ENCODE data around the gene TSPAN9. TPM values are rescaled to one million over a fixed set of nuclear protein-coding genes. Genes with fewer than 3 reads are reported as not detected.

The TSPAN9 gene
- polyA plus RNA-seq, 3 donors from 2014 or later, result 0.44 TPM; not detected in 2

- Mint-ChIP-seq H3K4me1 (no peaks in the 10 kb centered on the region), H3K27me3 (ENCODE audit: low read depth in 3 of 3) (peaks cover 0 to 15% (median 3%) of the 10 kb centered on the region in 3 donors), H3K27ac (no peak overlapping the region), H3K9me3 (peaks cover 0 to 2% (median 0%) of the 10 kb centered on the region in 6 donors), H3K4me3 (no peak overlapping the region), H3K36me3 (no peaks in the 10 kb centered on the region)
- no peak for DNase-seq
Measured at GRCh38 chr12:3262470-3262869, 185.3 kb downstream of the TSPAN9 start.

- Mint-ChIP-seq H3K9me3 (peaks cover 0 to 2% (median 0%) of the 10 kb centered on the region in 6 donors), H3K4me1 (no peaks in the 10 kb centered on the region), H3K27me3 (ENCODE audit: low read depth in 3 of 3) (peaks cover 0 to 9% (median 3%) of the 10 kb centered on the region in 3 donors), H3K4me3 (no peak overlapping the region), H3K27ac (no peak overlapping the region), H3K36me3 (no peaks in the 10 kb centered on the region)
- DNase-seq, result no peak
Measured at GRCh38 chr12:3263282-3263681, 186.1 kb downstream of the TSPAN9 start.

- H3K9me3 Mint-ChIP-seq, result peaks cover 0 to 2% (median 0%) of the 10 kb centered on the region in 6 donors
- H3K4me3 Mint-ChIP-seq, result no peak overlapping the region
- no peaks in the 10 kb centered on the region for H3K4me1 Mint-ChIP-seq
- no peak for DNase-seq
- H3K36me3 Mint-ChIP-seq, result no peaks in the 10 kb centered on the region
- H3K27ac Mint-ChIP-seq, result no peak overlapping the region
- peaks cover 0 to 9% (median 3%) of the 10 kb centered on the region in 3 donors for H3K27me3 Mint-ChIP-seq (ENCODE audit: low read depth in 3 of 3)
Measured at GRCh38 chr12:3263939-3264922, 187.1 kb downstream of the TSPAN9 start.

- H3K9me3 Mint-ChIP-seq, result peaks cover 0 to 2% (median 0%) of the 10 kb centered on the region in 6 donors
- H3K36me3 Mint-ChIP-seq, result no peaks in the 10 kb centered on the region
- no peak overlapping the region for H3K4me3 Mint-ChIP-seq
- no peak overlapping the region for H3K27ac Mint-ChIP-seq
- H3K27me3 Mint-ChIP-seq (ENCODE audit: low read depth in 3 of 3), result peaks cover 0 to 3% (median 2%) of the 10 kb centered on the region in 3 donors
- H3K4me1 Mint-ChIP-seq, result no peaks in the 10 kb centered on the region
- DNase-seq, result no peak
Measured at GRCh38 chr12:3265406-3265805, 188.2 kb downstream of the TSPAN9 start.

- no peaks in the 10 kb centered on the region for H3K36me3 Mint-ChIP-seq
- H3K27me3 Mint-ChIP-seq (ENCODE audit: low read depth in 3 of 3), result peaks cover 0 to 3% (median 0%) of the 10 kb centered on the region in 3 donors
- H3K4me3 Mint-ChIP-seq, result no peak overlapping the region
- H3K27ac Mint-ChIP-seq, result no peak overlapping the region
- no peaks in the 10 kb centered on the region for H3K4me1 Mint-ChIP-seq
- peaks cover 0 to 2% (median 0%) of the 10 kb centered on the region in 6 donors for H3K9me3 Mint-ChIP-seq
- no peak for DNase-seq
Measured at GRCh38 chr12:3266638-3267037, 189.5 kb downstream of the TSPAN9 start.

GRCh38 chr12:3267690-3268089 is 190.5 kb downstream of the TSPAN9 start:
- Mint-ChIP-seq H3K27ac (no peak overlapping the region), H3K4me3 (no peak overlapping the region), H3K36me3 (no peaks in the 10 kb centered on the region), H3K9me3 (no peaks in the 10 kb centered on the region), H3K27me3 (ENCODE audit: low read depth in 3 of 3) (peaks cover 0 to 3% (median 0%) of the 10 kb centered on the region in 3 donors), H3K4me1 (no peaks in the 10 kb centered on the region)
- no peak for DNase-seq

GRCh38 chr12:3269594-3269993 is 192.4 kb downstream of the TSPAN9 start:
- no peak overlapping the region for H3K27ac Mint-ChIP-seq
- H3K36me3 Mint-ChIP-seq, result no peaks in the 10 kb centered on the region
- H3K27me3 Mint-ChIP-seq (ENCODE audit: low read depth in 3 of 3), result peaks cover 0 to 3% (median 0%) of the 10 kb centered on the region in 3 donors
- H3K4me1 Mint-ChIP-seq, result no peaks in the 10 kb centered on the region
- H3K4me3 Mint-ChIP-seq, result no peak overlapping the region
- no peaks in the 10 kb centered on the region for H3K9me3 Mint-ChIP-seq
- DNase-seq, result no peak

- H3K36me3 Mint-ChIP-seq, result no peaks in the 10 kb centered on the region
- no peak overlapping the region for H3K4me3 Mint-ChIP-seq
- DNase-seq, result no peak
- H3K27ac Mint-ChIP-seq, result no peak overlapping the region
- H3K27me3 Mint-ChIP-seq (ENCODE audit: low read depth in 3 of 3), result peaks cover 0 to under 1% (median 0%) of the 10 kb centered on the region in 3 donors
- no peaks in the 10 kb centered on the region for H3K9me3 Mint-ChIP-seq
- no peaks in the 10 kb centered on the region for H3K4me1 Mint-ChIP-seq
Measured at GRCh38 chr12:3271146-3271545, 194.0 kb downstream of the TSPAN9 start.

- H3K36me3 Mint-ChIP-seq, result no peaks in the 10 kb centered on the region
- H3K27me3 Mint-ChIP-seq (ENCODE audit: low read depth in 3 of 3), result no peaks in the 10 kb centered on the region
- H3K9me3 Mint-ChIP-seq, result no peaks in the 10 kb centered on the region
- H3K4me1 Mint-ChIP-seq, result no peaks in the 10 kb centered on the region
- H3K27ac Mint-ChIP-seq, result no peak overlapping the region
- DNase-seq, result no peak
- no peak overlapping the region for H3K4me3 Mint-ChIP-seq
Measured at GRCh38 chr12:3271639-3272038, 194.5 kb downstream of the TSPAN9 start.

- Mint-ChIP-seq H3K4me3 (no peak overlapping the region), H3K9me3 (no peaks in the 10 kb centered on the region), H3K27ac (no peak overlapping the region), H3K27me3 (ENCODE audit: low read depth in 3 of 3) (no peaks in the 10 kb centered on the region), H3K36me3 (no peaks in the 10 kb centered on the region), H3K4me1 (no peaks in the 10 kb centered on the region)
- DNase-seq, result no peak
Measured at GRCh38 chr12:3272958-3273357, 195.8 kb downstream of the TSPAN9 start.

- H3K27ac Mint-ChIP-seq, result no peak overlapping the region
- H3K4me3 Mint-ChIP-seq, result no peak overlapping the region
- no peaks in the 10 kb centered on the region for H3K9me3 Mint-ChIP-seq
- H3K36me3 Mint-ChIP-seq, result no peaks in the 10 kb centered on the region
- DNase-seq, result no peak
- H3K27me3 Mint-ChIP-seq (ENCODE audit: low read depth in 3 of 3), result no peaks in the 10 kb centered on the region
- no peaks in the 10 kb centered on the region for H3K4me1 Mint-ChIP-seq
Measured at GRCh38 chr12:3273409-3273853, 196.3 kb downstream of the TSPAN9 start.

- H3K4me3 Mint-ChIP-seq, result no peak overlapping the region
- DNase-seq, result no peak
- H3K27ac Mint-ChIP-seq, result no peak overlapping the region
- no peaks in the 10 kb centered on the region for H3K4me1 Mint-ChIP-seq
- H3K27me3 Mint-ChIP-seq (ENCODE audit: low read depth in 3 of 3), result peaks cover 0 to 2% (median 0%) of the 10 kb centered on the region in 3 donors
- H3K9me3 Mint-ChIP-seq, result no peaks in the 10 kb centered on the region
- no peaks in the 10 kb centered on the region for H3K36me3 Mint-ChIP-seq
Measured at GRCh38 chr12:3274664-3275063, 197.5 kb downstream of the TSPAN9 start.

- peaks cover 0 to 2% (median 0%) of the 10 kb centered on the region in 3 donors for H3K27me3 Mint-ChIP-seq (ENCODE audit: low read depth in 3 of 3)
- H3K4me1 Mint-ChIP-seq, result no peaks in the 10 kb centered on the region
- no peaks in the 10 kb centered on the region for H3K9me3 Mint-ChIP-seq
- no peaks in the 10 kb centered on the region for H3K36me3 Mint-ChIP-seq
- no peak overlapping the region for H3K4me3 Mint-ChIP-seq
- peak; percentile 28 to 43 (median 42) for DNase-seq
- no peak overlapping the region for H3K27ac Mint-ChIP-seq
Measured at GRCh38 chr12:3275171-3276041, 198.2 kb downstream of the TSPAN9 start.

GRCh38 chr12:3276226-3276625 is 199.0 kb downstream of the TSPAN9 start:
- H3K27me3 Mint-ChIP-seq (ENCODE audit: low read depth in 3 of 3), result peaks cover 0 to 2% (median 2%) of the 10 kb centered on the region in 3 donors
- no peaks in the 10 kb centered on the region for H3K36me3 Mint-ChIP-seq
- DNase-seq, result no peak
- H3K27ac Mint-ChIP-seq, result no peak overlapping the region
- H3K9me3 Mint-ChIP-seq, result no peaks in the 10 kb centered on the region
- no peak overlapping the region for H3K4me3 Mint-ChIP-seq
- H3K4me1 Mint-ChIP-seq, result no peaks in the 10 kb centered on the region
